Femur (tissue), 1 donor: ENCODE measurements around the gene BMP6.

Source experiments
- DNase-seq: peaks from one replicate; pipeline ENCODE4 v3.0.0-alpha.2; 2017

BMP6 gene

GRCh38 chr6:7836371-7837026, 110.6 kb downstream of the BMP6 start:
- DNase-seq = no peak

GRCh38 chr6:7841781-7842468, 116.0 kb downstream of the BMP6 start:
- no peak for DNase-seq

- no peak for DNase-seq
Observed at GRCh38 chr6:7846966-7847818, 121.3 kb downstream of the BMP6 start.

- DNase-seq = no peak
Observed at GRCh38 chr6:7848229-7848628, 122.3 kb downstream of the BMP6 start.

GRCh38 chr6:7851780-7852179, 125.9 kb downstream of the BMP6 start:
- DNase-seq = no peak

- DNase-seq = no peak
Observed at GRCh38 chr6:7859591-7859990, 133.7 kb downstream of the BMP6 start.

- DNase-seq = peak; percentile 42
Observed at GRCh38 chr6:7865781-7866180, 139.9 kb downstream of the BMP6 start.

- DNase-seq = no peak
Observed at GRCh38 chr6:7866526-7866925, 140.6 kb downstream of the BMP6 start.

GRCh38 chr6:7868926-7869325, 143.0 kb downstream of the BMP6 start:
- no peak for DNase-seq

GRCh38 chr6:7878401-7878964, 152.6 kb downstream of the BMP6 start:
- DNase-seq = no peak

GRCh38 chr6:7879043-7879442, 153.1 kb downstream of the BMP6 start:
- DNase-seq = no peak

- DNase-seq = no peak
Observed at GRCh38 chr6:7879579-7879978, 153.7 kb downstream of the BMP6 start.

GRCh38 chr6:7879980-7880717, 154.2 kb downstream of the BMP6 start:
- DNase-seq = no peak

- DNase-seq = no peak
Observed at GRCh38 chr6:7880718-7881107, 154.8 kb downstream of the BMP6 start.

GRCh38 chr6:7881765-7882500, 156.0 kb downstream of the BMP6 start:
- DNase-seq = no peak

GRCh38 chr6:7882505-7883257, 156.8 kb downstream of the BMP6 start:
- no peak for DNase-seq

- no peak for DNase-seq
Observed at GRCh38 chr6:7883381-7883780, 157.5 kb downstream of the BMP6 start.

GRCh38 chr6:7886132-7886531, 160.2 kb downstream of the BMP6 start:
- DNase-seq = no peak

- no peak for DNase-seq
Observed at GRCh38 chr6:7887278-7887991, 161.5 kb downstream of the BMP6 start.

GRCh38 chr6:7888587-7889357, 162.9 kb downstream of the BMP6 start:
- no peak for DNase-seq
